ENCODE results near the gene MAB21L3. TPM values are rescaled to one million over a fixed set of nuclear protein-coding genes. Genes with fewer than 3 reads are reported as not detected.

The MAB21L3 gene
- total RNA-seq, 1 donor from 2014 or later = not detected

DNA sequence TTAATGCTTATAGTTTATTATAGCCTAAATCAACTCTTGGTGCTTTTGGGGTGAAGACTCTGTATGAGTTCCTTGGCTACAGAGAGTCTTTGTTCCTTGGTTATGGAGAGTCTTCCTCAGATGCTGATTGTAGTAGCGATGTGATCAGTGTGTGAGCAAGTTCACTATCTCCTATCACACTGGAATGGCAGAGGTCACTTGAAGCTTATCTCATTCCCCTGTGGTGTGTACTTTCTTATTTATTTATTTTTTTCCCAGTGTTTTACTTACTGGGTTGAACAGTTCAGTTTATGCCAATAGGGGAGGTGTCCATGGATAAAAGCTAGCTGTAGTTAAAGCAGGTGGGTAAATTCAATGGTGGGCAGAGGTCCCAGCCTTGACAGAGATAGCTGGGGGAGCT is 20.1 kb upstream of the MAB21L3 start:
- intact Hi-C loops (cut with DNase I) = no loop called here
- TF ChIP-seq, protein P1, sequence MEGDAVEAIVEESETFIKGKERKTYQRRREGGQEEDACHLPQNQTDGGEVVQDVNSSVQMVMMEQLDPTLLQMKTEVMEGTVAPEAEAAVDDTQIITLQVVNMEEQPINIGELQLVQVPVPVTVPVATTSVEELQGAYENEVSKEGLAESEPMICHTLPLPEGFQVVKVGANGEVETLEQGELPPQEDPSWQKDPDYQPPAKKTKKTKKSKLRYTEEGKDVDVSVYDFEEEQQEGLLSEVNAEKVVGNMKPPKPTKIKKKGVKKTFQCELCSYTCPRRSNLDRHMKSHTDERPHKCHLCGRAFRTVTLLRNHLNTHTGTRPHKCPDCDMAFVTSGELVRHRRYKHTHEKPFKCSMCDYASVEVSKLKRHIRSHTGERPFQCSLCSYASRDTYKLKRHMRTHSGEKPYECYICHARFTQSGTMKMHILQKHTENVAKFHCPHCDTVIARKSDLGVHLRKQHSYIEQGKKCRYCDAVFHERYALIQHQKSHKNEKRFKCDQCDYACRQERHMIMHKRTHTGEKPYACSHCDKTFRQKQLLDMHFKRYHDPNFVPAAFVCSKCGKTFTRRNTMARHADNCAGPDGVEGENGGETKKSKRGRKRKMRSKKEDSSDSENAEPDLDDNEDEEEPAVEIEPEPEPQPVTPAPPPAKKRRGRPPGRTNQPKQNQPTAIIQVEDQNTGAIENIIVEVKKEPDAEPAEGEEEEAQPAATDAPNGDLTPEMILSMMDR (IDR thresholded peaks at IDR 0.05) = no peak
- Histone ChIP-seq H3K4me3 (no peak overlapping the region), H3K36me3 (no peaks in the 10 kb centered on the region), H3K9me3 (peaks cover 10 to 37% of the 10 kb centered on the region in 2 donors), H3K4me1 (no peaks in the 10 kb centered on the region), H3K27me3 (no peaks in the 10 kb centered on the region), H3K27ac (no peak overlapping the region)
- no peak for DNase-seq (ENCODE audit: low spot score in 2 of 2)

DNA sequence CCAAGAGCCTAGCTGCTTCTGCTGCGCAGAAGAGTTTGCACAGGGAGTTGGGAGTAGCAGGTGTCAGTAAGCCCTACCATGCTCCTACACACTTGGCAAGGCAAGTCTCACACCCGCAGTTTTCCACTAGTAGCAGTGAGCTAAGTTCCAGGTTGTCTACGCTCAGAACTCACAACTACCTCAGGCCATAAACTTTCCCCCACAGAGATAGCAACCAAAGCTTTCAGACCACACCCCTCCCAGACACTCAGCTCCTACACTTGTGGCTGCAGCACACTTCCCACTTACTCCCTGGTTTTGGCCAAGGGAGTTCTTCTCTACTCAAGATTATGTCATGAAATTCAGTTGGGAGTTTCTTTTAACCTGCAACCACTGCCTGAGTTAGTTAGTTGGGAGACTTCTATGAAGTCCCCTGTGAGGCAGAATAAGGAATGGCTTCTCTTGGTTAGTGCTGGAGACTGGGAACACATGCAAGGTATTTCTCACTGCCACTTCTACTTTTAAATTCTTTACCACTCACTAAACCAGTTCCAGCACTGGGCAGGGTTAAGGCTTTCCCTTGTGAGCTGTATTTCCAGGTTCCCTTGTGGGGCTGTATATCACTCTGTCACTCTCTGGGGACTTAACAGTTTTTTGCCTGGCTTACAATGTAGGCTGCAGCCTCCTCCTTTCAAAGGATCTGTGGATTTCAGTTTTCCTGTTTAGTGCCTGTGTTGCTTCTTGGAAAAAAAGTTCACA is 18.3 kb upstream of the MAB21L3 start:
- TF ChIP-seq, protein P1 (IDR thresholded peaks at IDR 0.05) = no peak

DNA sequence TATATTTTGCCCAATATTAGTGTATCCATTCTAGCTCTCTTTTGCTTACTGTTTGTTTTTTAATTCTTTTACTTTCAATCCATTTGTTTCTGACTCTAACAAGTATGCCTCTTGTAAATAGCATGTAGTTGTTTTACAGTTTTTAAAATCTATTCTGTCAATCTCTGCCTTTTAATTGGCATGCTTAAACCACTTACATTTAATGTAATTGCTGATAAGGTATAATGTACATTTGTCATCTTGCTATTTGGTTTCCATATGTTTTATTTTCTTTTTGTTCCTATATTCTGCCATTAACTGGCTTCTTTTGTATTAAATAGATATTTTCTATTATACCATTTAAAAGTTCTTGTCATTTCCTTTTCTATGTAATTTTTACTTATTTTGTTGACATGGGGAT is 16.2 kb upstream of the MAB21L3 start:
- TF ChIP-seq, protein P1 (IDR thresholded peaks at IDR 0.05) = no peak
- intact Hi-C loops (cut with DNase I) = no loop called here
- Histone ChIP-seq H3K27me3 (no peaks in the 10 kb centered on the region), H3K9me3 (peaks cover 4 to 18% of the 10 kb centered on the region in 2 donors), H3K4me1 (no peaks in the 10 kb centered on the region), H3K36me3 (no peaks in the 10 kb centered on the region), H3K4me3 (no peak overlapping the region), H3K27ac (no peak overlapping the region)
- no peak for DNase-seq (ENCODE audit: low spot score in 2 of 2)

More for the DNA sequence above, 18.3 kb upstream of the MAB21L3 start:
- intact Hi-C loops (cut with DNase I) = no loop called here
- Histone ChIP-seq H3K27ac (no peak overlapping the region), H3K9me3 (peaks cover 10 to 34% of the 10 kb centered on the region in 2 donors), H3K27me3 (no peaks in the 10 kb centered on the region), H3K36me3 (no peaks in the 10 kb centered on the region), H3K4me1 (no peaks in the 10 kb centered on the region), H3K4me3 (no peak overlapping the region)
- DNase-seq (ENCODE audit: low spot score in 2 of 2) = no peak

DNA sequence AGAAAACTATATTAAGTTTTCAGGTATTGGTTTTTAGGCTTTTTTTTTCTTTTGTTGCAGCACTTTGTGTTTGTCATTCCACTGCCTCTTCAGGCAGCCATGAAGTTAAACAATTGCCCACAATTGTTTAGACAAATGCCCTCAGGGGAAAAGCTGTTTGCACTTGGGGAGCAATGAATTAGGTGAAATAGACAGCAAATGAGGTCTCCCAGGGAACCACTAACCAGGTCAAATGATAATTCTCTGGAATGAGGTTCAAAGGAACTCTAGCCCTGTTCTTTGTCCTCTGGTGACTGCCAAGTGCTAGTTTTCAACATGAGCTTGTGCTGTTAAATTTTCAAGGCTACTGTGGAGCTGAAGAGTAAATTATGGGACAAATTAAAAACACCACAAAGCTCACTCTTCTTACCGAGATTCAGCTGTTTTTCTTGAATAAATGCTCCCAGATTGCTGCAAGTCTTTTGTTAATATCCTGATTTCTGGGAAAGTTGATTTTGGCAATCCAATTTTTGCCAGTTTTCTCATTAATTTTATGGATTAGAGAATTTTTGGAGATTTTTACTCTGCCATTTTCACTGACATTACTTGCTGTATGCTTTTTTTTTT is 15.1 kb upstream of the MAB21L3 start:
- Histone ChIP-seq H3K27me3 (no peaks in the 10 kb centered on the region), H3K4me1 (no peaks in the 10 kb centered on the region), H3K4me3 (no peak overlapping the region), H3K36me3 (no peaks in the 10 kb centered on the region), H3K9me3 (peaks cover 0 to 11% of the 10 kb centered on the region in 2 donors), H3K27ac (no peak overlapping the region)
- DNase-seq (ENCODE audit: low spot score in 2 of 2) = no peak
- TF ChIP-seq, protein P1 (IDR thresholded peaks at IDR 0.05) = no peak
- intact Hi-C loops (cut with DNase I) = no loop called here

DNA sequence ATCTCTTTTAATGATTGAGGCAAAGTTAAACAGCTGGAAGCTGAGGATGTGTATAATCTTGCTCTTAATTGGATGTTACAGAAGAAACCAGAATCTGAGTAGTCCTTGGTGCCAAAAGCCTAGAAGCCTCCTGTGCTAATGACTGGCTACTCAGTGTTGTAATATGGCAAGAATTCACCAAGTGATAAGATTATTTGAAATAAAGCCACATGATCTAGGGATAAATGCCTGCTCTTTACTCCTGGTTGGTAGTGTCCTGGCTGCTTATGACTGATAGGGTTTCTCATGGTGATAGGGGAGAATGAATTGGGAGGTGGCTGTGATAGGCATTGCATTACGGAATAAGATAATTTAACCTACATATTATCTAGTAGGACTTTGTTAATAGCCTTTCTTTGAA is 13.6 kb upstream of the MAB21L3 start:
- DNase-seq (ENCODE audit: low spot score in 2 of 2) = no peak
- peaks cover 0 to 11% of the 10 kb centered on the region in 2 donors for H3K9me3 ChIP-seq
- no peak overlapping the region for H3K4me3 ChIP-seq
- no peaks in the 10 kb centered on the region for H3K4me1 ChIP-seq
- H3K27me3 ChIP-seq = no peaks in the 10 kb centered on the region
- H3K27ac ChIP-seq = no peak overlapping the region
- no peaks in the 10 kb centered on the region for H3K36me3 ChIP-seq
- TF ChIP-seq, protein P1 (IDR thresholded peaks at IDR 0.05) = no peak
- intact Hi-C loops (cut with DNase I) = no loop called here

All from ascending aorta (tissue), 2 donors.